Tibial nerve (tissue), 4 donors: ENCODE results near the gene MRPS34. TPM values are rescaled to one million over a fixed set of nuclear protein-coding genes. Genes with fewer than 3 reads are reported as not detected.

Source experiments
- DNase-seq, 2 donors: peaks; one replicate each; pipeline ENCODE4 v3.0.0-alpha.2; 2019; ENCODE audit warnings: low spot score in 2 of 2
- H3K27ac ChIP-seq, 4 donors: fragments of 200-600 bp; sonication (generic) in 3 of 4; one replicate each; pipeline ENCODE4 v1.5.1; 2017 to 2019; ENCODE audit warnings: mild to moderate bottlenecking in 1 of 4
- H3K27me3 ChIP-seq, 2 donors: fragments of 200-600 bp; sonication (generic) in 1 of 2; one replicate each; pipeline versions ENCODE4 v1.5.1 to v1.6.0; 2017 to 2019
- H3K36me3 ChIP-seq, 3 donors: fragments of 200-600 bp; sonication (generic); one replicate each; pipeline ENCODE4 v1.5.1; 2018 to 2019
- H3K4me1 ChIP-seq, 4 donors: fragments of 200-600 bp; sonication (generic) in 3 of 4; one replicate each; pipeline ENCODE4 v1.5.1; 2017 to 2019
- H3K4me3 ChIP-seq, 4 donors: fragments of 200-600 bp; sonication (generic) in 3 of 4; one replicate each; pipeline ENCODE4 v1.5.1; 2017 to 2019; ENCODE audit warnings: mild to moderate bottlenecking in 1 of 4, moderate library complexity in 1 of 4
- H3K9me3 ChIP-seq, 4 donors: fragments of 200-600 bp; sonication (generic) in 3 of 4; one replicate each; pipeline ENCODE4 v1.5.1; 2017 to 2019
- EP300 ChIP-seq, 2 donors: sonication (generic); formaldehyde crosslinking; IDR thresholded peaks; one replicate each; pipeline ENCODE4 v1.6.1; 2017; ENCODE audit warnings: antibody characterized with exemption in 2 of 2, mild to moderate bottlenecking in 1 of 2
- POLR2A ChIP-seq, 2 donors: fragments of 450-650 bp; IDR thresholded peaks; one replicate each; pipeline ENCODE4 v1.6.1; 2017; ENCODE audit warnings: antibody characterized with exemption in 2 of 2, mild to moderate bottlenecking in 2 of 2, moderate library complexity in 2 of 2
- WGBS, 2 donors: methylation state at CpG; one replicate each; pipeline ENCODE4 v1.1.5; 2018; 5-methylcytosine and 5-hydroxymethylcytosine counted together
- total RNA-seq, 4 donors: library from RNA; depleted of rRNA; stranded (reverse); fragments of >200 nt; gene quantifications; one replicate each; pipeline ENCODE4 v1.1.0, GENCODE V29; 2016
- TF ChIP-seq, protein P1 (sequence below), 5 experiments: fragments of 200-600 bp in 3 of 5; fragments of 450-650 bp in 2 of 5; sonication (generic) in 3 of 5; IDR thresholded peaks; one replicate each; pipeline ENCODE4 v1.5.1; 2016 to 2019; ENCODE audit warnings: antibody characterized with exemption in 5 of 5, mild to moderate bottlenecking in 3 of 5, moderate library complexity in 2 of 5

Gene MRPS34
- total RNA-seq, 4 donors from 2014 or later = 58.1 to 121 (median 81.0) TPM

DNA sequence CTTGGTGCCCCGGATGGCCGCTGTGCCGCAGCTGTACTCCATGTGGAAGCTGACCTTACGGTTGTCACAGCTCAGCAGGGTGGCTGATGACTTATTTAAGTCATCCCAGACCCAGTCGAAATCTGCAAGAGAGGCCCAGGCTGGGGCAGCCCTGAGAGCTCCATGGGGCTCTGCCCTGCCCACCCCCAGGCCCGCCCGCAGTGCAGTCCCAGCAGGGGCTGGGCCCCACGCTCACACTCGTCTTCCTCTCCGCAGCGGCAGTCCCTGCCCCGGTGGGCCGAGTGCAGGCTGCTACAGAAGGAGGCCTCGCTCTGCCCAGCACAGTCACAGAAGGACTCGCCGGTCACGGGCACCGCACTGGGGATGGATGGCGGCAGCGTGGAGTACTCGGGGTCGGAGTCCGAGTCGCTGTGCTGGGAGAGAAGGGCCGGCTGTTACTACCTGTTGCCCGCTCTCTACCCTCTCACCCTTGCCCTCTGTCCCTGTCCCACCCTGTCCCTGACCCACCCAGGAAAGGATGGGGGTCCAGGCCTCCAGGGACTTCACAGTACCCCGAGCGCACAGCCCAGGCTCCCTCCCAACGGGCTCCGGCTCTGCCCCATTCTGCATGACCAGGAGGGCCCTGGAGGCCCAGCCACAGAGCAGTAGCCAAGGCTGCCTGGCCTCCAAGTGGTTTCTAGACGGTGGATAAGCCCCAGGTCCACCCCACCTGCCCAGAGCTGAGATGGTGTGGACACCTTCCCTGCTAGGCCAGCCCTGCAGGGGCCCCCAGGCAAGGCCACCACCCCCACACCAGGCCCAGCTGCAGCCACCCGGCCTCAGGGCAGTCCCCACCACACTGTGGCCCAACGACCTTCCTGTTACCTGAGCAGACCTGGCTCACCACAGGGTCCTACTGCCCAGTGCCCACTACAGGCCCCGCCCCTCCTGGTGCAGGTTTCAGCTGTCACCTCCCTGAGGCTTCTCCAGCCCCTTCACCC, 5.6 kb upstream of the MRPS34 start:
- Histone ChIP-seq H3K9me3 (no peaks in the 10 kb centered on the region), H3K4me1 (peaks cover 0 to 58% (median 23%) of the 10 kb centered on the region in 4 donors), H3K27ac (no peak overlapping the region), H3K4me3 (no peak overlapping the region), H3K36me3 (peaks cover 0 to 64% (median 0%) of the 10 kb centered on the region in 3 donors), H3K27me3 (no peaks in the 10 kb centered on the region)
- TF ChIP-seq EP300 (IDR thresholded peaks at IDR 0.05) = no peak
- TF ChIP-seq, protein P1, sequence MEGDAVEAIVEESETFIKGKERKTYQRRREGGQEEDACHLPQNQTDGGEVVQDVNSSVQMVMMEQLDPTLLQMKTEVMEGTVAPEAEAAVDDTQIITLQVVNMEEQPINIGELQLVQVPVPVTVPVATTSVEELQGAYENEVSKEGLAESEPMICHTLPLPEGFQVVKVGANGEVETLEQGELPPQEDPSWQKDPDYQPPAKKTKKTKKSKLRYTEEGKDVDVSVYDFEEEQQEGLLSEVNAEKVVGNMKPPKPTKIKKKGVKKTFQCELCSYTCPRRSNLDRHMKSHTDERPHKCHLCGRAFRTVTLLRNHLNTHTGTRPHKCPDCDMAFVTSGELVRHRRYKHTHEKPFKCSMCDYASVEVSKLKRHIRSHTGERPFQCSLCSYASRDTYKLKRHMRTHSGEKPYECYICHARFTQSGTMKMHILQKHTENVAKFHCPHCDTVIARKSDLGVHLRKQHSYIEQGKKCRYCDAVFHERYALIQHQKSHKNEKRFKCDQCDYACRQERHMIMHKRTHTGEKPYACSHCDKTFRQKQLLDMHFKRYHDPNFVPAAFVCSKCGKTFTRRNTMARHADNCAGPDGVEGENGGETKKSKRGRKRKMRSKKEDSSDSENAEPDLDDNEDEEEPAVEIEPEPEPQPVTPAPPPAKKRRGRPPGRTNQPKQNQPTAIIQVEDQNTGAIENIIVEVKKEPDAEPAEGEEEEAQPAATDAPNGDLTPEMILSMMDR (IDR thresholded peaks at IDR 0.05) = no peak
- WGBS, 2 donors = 76 to 82% methylated on average over 26 to 34 of the region's 34 CpGs
- DNase-seq = no peak

DNA sequence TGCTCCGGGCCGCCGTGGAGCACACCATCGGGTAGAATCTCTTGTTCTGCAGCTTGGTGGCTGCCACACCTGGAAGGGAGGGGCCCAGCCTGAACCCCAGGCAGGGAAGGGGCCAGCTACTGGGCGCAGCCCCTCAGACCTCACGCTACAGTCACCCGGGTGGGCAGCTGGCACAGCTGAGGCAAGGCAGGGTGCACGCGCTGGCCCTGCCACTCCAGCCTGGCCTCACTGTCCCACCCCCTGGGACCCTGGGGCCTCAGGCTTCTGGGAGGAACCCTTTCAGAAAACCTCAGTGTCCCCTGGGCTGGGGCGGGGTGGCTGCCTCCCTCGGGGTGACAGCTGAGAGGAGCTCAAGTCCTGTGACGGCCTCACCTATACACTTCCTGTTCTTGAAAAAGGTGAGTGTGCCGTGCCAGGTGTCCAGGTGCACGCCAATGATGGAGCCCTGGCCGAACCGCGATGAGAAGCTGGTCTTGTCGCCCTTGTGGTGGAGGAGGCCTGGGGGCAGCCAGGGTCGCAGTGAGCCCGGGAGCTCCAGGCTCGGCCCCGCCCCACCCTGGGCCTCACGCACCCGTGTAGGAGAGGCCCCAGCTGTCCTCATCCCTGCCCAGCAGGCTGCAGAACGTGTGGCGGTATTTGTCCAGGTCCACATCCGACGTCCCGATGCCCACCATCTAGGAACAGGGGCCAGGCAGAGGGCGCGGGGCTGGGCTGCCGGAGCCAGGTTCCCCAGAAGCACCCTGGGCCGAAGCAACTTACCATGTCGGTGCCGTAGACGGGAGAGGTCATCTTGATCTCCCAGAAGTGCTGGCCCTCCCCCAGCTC, 4.7 kb upstream of the MRPS34 start:
- peaks cover 0 to 64% (median 0%) of the 10 kb centered on the region in 3 donors for H3K36me3 ChIP-seq

DNA sequence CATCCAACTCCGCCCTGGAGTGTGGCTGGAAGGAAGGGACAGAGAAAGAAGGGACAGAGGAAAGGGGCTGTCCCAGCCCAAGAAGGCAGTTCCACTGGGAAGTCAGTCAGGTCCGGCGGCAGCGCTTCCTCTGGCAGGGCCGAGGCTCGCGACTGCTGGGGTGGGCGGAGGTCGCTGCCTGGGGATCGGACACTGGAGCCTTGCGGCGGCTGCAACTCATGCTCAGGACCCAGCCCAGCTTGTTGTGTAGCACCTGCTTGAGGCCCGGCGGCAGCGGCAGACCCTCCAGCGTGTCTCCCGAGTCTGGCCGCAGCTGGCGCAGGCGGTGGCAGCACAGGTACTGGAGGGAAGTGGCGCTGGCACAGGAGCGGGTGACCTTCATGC, 4.0 kb upstream of the MRPS34 start:
- H3K9me3 ChIP-seq = no peaks in the 10 kb centered on the region
- 79 to 80% methylated on average over 22 of the region's 22 CpGs for WGBS, 2 donors
- no peak for TF ChIP-seq EP300 (IDR thresholded peaks at IDR 0.05)
- TF ChIP-seq POLR2A (IDR thresholded peaks at IDR 0.05) = no peak
- TF ChIP-seq, protein P1 (IDR thresholded peaks at IDR 0.05) = no peak
- no peak overlapping the region for H3K27ac ChIP-seq
- H3K36me3 ChIP-seq = peaks cover 0 to 64% (median 0%) of the 10 kb centered on the region in 3 donors
- H3K4me1 ChIP-seq = peaks cover 0 to 61% (median 27%) of the 10 kb centered on the region in 4 donors
- H3K4me3 ChIP-seq = no peak overlapping the region
- DNase-seq = no peak
- no peaks in the 10 kb centered on the region for H3K27me3 ChIP-seq

More for the DNA sequence above, 4.7 kb upstream of the MRPS34 start:
- no peak for TF ChIP-seq POLR2A (IDR thresholded peaks at IDR 0.05)
- TF ChIP-seq, protein P1 (IDR thresholded peaks at IDR 0.05) = no peak
- no peak for TF ChIP-seq EP300 (IDR thresholded peaks at IDR 0.05)
- no peaks in the 10 kb centered on the region for H3K27me3 ChIP-seq
- no peak overlapping the region for H3K4me3 ChIP-seq
- no peak for DNase-seq
- no peak overlapping the region for H3K27ac ChIP-seq
- H3K4me1 ChIP-seq = peaks cover 0 to 55% (median 22%) of the 10 kb centered on the region in 4 donors
- WGBS, 2 donors = 82 to 86% methylated on average over 12 to 28 of the region's 36 CpGs
- no peaks in the 10 kb centered on the region for H3K9me3 ChIP-seq

DNA sequence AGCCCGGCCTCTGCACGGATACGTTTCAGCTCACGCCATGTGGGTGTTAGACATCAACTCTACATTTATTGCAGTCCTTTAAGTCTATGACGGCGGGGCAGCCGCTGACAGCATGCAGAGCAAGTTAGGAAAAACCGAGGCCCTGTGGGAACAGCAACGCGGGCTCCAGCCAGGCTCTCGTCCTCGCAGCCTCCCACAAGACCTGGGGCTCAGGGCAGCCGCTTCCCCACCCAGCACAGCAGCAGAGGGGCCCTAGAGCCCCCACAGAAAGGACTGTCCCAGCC, 3.7 kb upstream of the MRPS34 start:
- no peak for DNase-seq
- no peak overlapping the region for H3K27ac ChIP-seq
- 77 to 84% methylated on average over 13 of the region's 13 CpGs for WGBS, 2 donors
- TF ChIP-seq POLR2A (IDR thresholded peaks at IDR 0.05) = no peak
- TF ChIP-seq, protein P1 (IDR thresholded peaks at IDR 0.05) = no peak
- no peak for TF ChIP-seq EP300 (IDR thresholded peaks at IDR 0.05)
- H3K27me3 ChIP-seq = no peaks in the 10 kb centered on the region
- no peak overlapping the region for H3K4me3 ChIP-seq
- peaks cover 0 to 62% (median 29%) of the 10 kb centered on the region in 4 donors for H3K4me1 ChIP-seq
- H3K36me3 ChIP-seq = peaks cover 0 to 64% (median 0%) of the 10 kb centered on the region in 3 donors
- no peaks in the 10 kb centered on the region for H3K9me3 ChIP-seq
